DMS114 treated with DMSO at 0.1 percent for 48 hours (cell line): ENCODE results near the gene NQO2.
A peak's percentile ranks its signal among the peaks of the same experiment; 100 is the strongest.
"Not testable (repeated sequence)": the region's sequence is repeated elsewhere in the genome, so short reads cannot be mapped to it uniquely, and the experiment has no call there.

Source experiments
- DNase-seq: peaks from one replicate; lab custom pipeline; 2025; ENCODE audit not compliant: unreplicated experiment; lab: John Stamatoyannopoulos, UW

Gene NQO2

DNA sequence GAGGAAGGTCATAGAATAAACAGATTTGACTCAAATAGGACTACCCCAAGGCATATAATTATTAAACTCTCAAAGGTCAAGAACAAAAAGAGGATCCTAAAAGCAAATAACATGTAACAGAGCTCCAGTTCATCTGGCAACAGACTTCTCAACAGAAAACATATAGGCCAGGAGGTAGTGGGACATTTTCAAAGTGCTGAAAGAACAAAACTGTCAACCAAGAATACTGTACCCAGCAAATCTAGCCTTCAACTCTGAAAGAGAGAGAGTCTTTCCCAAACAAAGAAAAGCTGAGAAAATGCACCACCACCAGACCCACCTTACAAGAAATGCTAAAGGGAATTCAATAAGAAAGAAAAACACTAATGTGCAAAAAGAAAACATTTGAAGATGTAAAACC is 11.9 kb downstream of the NQO2 start:
- no peak for DNase-seq

DNA sequence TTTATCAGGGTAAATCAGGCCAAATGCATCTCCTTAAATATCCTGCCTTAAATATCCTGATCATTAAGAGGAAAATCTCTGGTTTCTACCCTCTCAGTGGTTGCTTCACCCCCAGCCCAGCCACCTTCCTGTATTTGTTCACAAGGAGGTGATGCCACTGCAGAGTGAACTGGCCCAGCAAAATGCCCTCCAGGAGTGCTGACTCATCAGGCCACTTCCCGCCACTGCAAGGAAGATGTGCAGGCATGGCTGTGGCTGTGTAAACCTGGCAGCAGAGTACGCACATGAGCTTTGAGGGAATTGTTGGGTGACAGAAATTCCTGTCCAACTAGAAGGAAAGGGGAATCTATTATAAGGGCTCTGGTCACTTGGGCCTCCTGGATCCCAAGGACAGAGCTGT is 13.8 kb downstream of the NQO2 start:
- no peak for DNase-seq

DNA sequence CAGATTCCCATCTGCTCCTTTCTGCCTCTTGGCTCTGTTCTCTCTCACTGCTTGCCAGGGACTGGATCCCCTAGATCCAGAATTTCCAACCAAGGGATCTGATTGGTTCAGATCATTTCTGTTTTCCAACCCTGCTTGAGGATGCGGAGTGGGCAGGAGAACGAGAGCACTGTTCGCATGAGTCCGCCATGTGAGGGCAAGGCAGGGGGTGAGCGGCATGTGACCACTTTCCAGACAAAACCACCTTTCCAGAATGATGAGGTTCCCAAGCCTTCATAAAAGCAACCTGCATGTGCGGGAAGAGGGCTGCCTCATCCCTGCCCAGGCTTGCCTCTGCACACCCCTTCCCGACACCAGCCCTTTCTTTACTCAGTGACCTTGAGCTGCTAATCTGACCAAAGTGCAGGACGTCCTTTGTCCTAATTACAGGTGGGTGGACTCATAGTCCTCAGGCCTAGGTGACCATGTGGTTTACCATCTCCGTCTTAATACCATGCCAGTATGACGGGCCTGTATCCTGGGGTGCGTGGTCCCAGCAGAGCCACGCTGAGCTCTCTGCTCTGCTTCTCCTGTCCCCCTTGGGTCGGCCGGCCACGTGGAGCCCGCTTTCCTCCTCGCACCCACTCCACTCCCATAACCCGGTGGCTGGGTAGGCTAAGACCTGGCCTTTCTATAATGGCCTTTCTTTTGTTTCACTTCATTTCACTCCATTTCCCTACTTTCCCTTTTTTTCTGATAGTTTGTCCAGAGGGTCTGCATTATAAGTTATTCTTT is 14.4 kb downstream of the NQO2 start:
- DNase-seq = no peak

- DNase-seq = no peak
Observed at GRCh38 chr6:3014675-3015066, 15.0 kb downstream of the NQO2 start.

DNA sequence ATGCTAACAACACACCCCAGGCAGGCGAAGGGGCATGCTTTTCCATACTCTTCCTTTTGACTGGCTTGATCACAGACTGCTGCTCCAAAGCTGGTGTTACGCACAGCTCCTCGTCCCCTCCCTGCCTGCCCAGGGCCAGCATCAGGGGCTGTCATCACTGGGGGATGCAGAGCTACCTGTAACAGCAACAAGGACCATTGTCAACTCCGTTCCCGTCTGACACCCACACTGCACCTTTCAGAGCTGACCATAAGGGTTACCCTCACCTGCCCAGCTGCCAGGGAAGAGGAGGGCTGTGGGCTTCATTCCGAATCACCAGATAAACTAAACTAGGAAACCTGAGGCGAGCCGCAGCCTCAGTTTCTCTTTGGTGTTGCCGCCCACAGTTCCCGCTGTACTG is 15.4 kb downstream of the NQO2 start:
- DNase-seq = no peak

DNA sequence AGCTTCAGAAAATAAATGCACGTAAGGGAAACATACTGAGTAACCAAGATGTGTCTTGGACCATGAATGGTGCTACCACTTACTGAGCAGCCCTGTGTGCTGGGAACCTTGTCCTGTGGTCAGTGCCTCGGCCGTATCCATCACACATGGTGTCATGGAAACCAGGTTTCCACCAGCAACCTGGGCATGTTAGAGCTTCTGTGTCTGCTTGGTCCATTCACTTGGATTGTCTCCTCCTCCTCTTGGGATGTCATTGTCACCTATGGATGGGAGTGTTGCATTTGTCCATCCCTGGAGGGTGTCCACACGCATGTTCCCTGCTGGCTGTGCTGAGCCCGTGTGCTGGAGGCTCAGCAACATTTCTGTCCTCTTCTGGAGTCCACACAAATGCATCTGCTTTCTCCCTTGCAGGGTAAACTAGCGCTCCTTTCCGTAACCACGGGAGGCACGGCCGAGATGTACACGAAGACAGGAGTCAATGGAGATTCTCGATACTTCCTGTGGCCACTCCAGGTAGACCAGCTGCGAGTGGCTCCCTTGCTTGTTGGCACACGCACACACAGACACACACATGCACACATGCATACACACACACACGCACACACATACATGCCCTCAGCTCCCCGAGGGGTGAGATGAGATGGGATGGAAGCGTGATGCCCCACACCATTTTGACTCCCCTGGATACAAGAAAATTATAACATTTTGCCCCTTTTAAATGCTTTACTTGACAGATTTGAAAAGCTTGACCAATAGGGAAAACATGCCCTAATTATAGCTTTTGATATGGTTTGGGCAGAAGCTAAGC is 17.0 kb downstream of the NQO2 start:
- DNase-seq = no peak

DNA sequence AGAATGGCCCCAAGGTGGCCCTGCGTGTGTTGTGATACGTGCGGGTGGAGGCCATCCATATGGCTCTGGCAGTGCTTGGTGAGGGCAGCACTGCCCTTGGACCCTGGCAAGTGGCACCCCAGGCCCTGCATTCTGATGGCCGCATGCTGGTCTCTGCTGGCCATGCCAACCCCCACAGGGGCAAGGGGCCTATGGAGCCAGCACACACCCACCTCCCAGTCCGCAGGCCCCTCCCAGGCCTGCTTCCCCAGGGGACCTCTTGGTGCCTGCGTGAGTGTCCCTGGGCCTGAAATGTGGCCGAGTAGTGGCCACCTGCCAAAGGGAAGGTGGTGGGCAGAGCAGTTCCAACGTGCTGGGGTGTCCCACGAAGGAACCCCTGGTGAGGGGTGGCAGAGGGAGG is 17.6 kb downstream of the NQO2 start:
- DNase-seq = no peak

DNA sequence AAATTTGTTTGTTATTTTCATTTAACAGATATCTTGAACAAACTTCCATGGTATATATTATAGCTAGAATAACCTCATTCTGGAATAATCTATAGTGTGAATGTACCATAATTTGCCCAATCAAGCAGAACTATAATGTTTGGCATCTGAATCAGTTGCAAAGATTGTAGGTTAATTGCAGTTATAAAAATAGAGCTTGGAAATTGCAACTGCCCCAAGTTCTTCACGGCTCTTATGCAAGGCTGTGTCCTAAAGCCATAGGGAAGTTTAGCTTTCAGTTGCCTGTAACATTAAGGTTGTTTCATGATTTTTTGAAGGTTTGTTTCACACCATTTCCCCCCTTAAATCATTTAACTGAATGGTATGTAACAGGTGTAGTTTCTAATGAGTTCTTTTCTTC is 19.4 kb downstream of the NQO2 start:
- no peak for DNase-seq

- DNase-seq = no peak
Observed at GRCh38 chr6:3019749-3020320, 20.1 kb downstream of the NQO2 start.

- not testable (repeated sequence) for DNase-seq
Observed at GRCh38 chr6:3020976-3021598, 21.4 kb downstream of the NQO2 start.

DNA sequence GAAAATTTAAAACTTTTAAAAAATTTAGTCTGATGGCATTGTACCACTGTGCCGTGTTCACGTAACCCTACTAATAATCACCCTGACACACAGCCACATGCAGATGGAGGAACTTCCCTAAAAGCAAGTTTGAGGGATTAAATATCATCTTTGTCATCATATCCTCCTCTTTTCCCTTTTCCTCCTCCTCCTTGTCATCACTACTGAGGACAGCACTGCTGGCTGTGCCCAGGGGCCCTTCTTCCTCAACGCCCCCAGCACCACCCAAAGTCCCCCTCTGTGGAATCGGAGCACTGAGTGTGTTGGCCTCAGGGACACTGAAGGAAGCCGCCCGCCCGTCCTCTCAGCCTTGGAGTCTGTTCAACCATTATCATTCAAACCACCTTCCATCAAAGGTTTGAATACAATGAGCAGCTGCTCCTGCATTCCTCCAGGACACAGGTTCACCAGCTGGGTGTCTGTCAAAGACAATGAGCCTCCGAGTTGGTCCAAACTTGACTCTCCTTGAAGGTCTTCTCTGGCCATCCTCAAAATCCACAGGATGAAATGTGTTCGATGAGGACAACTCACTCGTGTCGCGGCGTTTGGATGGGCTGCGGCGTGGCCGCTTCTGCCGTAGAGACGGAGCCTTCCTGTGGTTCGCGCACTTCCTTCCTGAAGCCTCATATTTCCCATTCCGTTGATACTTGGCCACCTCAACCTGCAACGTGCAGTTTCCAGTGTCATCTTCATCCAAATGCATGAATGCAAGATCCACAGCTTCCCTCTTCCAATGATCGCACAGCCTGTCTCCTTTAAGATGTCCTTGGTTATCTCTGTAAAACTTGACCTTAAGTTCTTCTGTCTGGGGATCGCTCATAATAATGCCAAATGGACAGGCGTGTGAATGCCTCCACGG is 23.3 kb downstream of the NQO2 start:
- peak; percentile 47 for DNase-seq

GRCh38 chr6:3023663-3024483 is 24.2 kb downstream of the NQO2 start:
- DNase-seq = peak; percentile 57

- DNase-seq = no peak
Observed at GRCh38 chr6:3026791-3027626, 27.3 kb downstream of the NQO2 start.

DNA sequence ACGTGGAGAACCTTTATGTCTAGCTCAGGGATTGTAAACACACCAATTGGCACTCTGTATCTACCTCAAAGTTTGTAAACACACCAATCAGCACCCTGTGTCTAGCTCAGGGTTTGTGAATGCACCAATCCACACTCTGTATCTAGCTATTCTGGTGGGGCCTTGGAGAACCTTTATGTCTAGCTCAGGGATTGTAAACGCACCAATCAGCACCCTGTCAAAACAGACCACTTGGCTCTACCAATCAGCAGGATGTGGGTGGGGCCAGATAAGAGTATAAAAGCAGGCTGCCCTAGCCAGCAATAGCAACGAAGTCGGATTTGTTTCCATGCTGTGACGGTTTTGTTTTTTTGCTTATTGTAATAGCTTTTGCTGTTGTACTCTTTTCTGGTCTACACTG is 28.5 kb downstream of the NQO2 start:
- DNase-seq = not testable (repeated sequence)

DNA sequence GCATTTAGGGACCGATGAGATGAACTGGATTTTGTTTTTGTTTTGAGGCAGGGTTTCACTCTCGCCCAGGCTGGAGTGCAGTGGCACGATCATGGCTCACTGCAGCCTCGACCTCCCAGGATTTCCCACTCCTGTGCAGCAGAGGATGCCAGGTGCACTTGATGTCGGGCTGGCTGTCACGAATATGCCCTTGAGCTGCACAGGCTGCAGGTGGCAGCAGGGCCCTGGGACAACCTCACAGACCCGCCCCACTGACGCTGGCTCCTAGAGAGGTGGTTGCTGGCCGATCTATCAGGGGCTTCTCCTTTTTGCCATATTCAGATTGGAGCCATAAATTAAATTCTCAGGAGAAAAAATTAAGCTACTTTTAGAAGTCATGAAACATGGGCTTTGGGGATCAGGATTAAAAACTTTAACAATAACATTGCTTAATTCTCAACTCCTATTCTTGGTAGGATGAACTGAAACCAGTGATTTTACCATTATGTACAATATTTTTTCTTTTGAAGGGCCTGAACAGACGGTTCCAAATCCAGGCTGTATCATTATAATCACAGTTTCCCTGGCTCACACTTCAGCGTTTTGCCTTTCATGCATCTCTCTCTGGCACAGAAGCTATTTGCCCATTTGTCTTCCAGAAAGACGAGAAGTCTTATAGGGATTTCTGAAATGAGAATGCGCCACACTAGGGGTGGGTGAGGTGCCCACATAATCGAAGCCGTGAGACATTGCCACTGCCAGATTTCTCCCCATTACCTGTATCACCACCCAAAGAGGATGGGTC is 32.4 kb downstream of the NQO2 start:
- no peak for DNase-seq

- DNase-seq = no peak
Observed at GRCh38 chr6:3032986-3033385, 33.3 kb downstream of the NQO2 start.

- no peak for DNase-seq
Observed at GRCh38 chr6:3033652-3034051, 34.0 kb downstream of the NQO2 start.

- no peak for DNase-seq
Observed at GRCh38 chr6:3035397-3035796, 35.7 kb downstream of the NQO2 start.
